ENCODE results near the gene SF3A2. TPM values are rescaled to one million over a fixed set of nuclear protein-coding genes. Genes with fewer than 3 reads are reported as not detected.

SF3A2 gene
- total and polyA plus RNA-seq, 10 of the 15 experiments (the other 5 are each of a cell fraction or from before 2014, with no cell fraction given): 0.33 to 143 (median 30.6) TPM

DNA sequence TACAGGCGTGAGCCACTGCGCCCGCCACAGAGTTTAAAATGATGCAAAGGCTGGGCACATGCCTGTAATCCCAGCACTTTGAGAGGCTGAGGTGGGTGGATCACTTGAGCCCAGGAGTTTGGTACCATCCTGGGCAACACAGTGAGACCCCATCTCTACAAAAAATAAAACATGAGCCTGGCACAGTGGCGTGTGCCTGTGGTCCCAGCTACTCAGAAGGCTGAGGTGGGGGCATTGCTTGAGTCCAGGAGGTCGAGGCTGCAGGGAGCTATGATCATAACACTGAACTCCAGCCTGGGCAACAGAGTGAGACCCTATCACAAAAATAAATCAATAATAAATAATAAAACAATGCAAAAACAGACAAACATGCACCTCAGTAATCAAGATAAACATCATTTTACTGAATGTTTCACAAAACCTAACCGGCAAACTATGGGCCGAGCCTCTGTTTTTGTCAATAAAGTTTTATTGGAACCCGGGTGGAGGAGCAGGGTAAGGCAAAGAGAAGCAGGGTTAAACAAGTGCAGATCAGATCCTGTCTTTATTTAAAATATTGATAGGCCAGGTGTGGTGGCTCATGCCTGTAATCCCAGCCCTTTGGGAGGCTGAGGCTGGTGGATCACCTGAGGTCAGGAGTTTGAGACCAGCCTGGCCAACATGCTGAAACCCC, 47.3 kb downstream of the SF3A2 start:
- DNase-seq (ENCODE audit: low read depth, low spot score) (no peak), ATAC-seq (no peak), FAIRE-seq (no peak)
- no TSS peak for BruUV-seq (replicated peaks)
- Histone ChIP-seq H3K4me3 (no peak overlapping the region), H3K27me3 (replicated peaks in 1 of 2; ENCODE audit: control insufficient read depth in 2 of 2, insufficient read depth in 2 of 2, low read length in 1 of 2) (peaks cover 0 to 3% of the 10 kb centered on the region in 2 experiments; a peak in 2 of 4 replicates), H3K9me3 (replicated peaks; ENCODE audit: control insufficient read depth, insufficient read depth, low read length) (no peaks in the 10 kb centered on the region), H3K79me2 (ENCODE audit: control insufficient read depth, insufficient read depth, low read length) (no peaks in the 10 kb centered on the region), H3K36me3 (ENCODE audit: control insufficient read depth in 2 of 2, insufficient read depth in 2 of 2, low read length in 1 of 2) (no peaks in the 10 kb centered on the region), H2AFZ (ENCODE audit: control insufficient read depth, low read depth, low read length) (no peak overlapping the region), H3K27ac (ENCODE audit: control insufficient read depth, insufficient read depth) (no peak overlapping the region), H3K9ac (ENCODE audit: control insufficient read depth, insufficient read depth, low read length) (no peak overlapping the region), H3K4me2 (ENCODE audit: control insufficient read depth, insufficient read depth) (no peak overlapping the region), H4K20me1 (ENCODE audit: control insufficient read depth, insufficient read depth) (no peaks in the 10 kb centered on the region), H3K4me1 (ENCODE audit: control insufficient read depth, insufficient read depth, low read length) (peaks cover 25% of the 10 kb centered on the region)
- no peak for TF ChIP-seq SMARCA5 (IDR thresholded peaks at IDR 0.05)
- TF ChIP-seq ZBTB40 (IDR thresholded peaks at IDR 0.05; ENCODE audit: borderline replicate concordance): peak; percentile 93
- intact Hi-C loops (cut with micrococcal nuclease; ENCODE audit: unreplicated experiment) (no loop called here), in situ Hi-C loops (cut with MboI) (no loop called here)
- RAD21 ChIA-PET (ENCODE audit: unreplicated experiment): no interaction called here
- SMC1A ChIA-PET (ENCODE audit: uncharacterized antibody, unreplicated experiment): interaction anchor here (1.1 kb wide), 1 partner anchor 110 kb away, joined by 4 read pairs; no protein-coding TSS in a partner anchor
- WGBS (ENCODE audit: insufficient coverage, insufficient replicate concordance, low lambda C conversion rate, missing lambda C conversion rate): 66% methylated on average over 8 of the region's 8 CpGs
- CTCF ChIA-PET: interaction anchor here (0.7 to 1.2 kb wide), 4 partner anchors 9 to 129 kb away, joined by 3 read pairs; no protein-coding TSS in a partner anchor
- POLR2A ChIA-PET: interaction anchor here (0.6 kb wide), 1 partner anchor 25 kb away, joined by 5 read pairs; no protein-coding TSS in a partner anchor
